Measurements from ENCODE around the gene VASH2. TPM values are rescaled to one million over a fixed set of nuclear protein-coding genes. Genes with fewer than 3 reads are reported as not detected.

The VASH2 gene
- total and polyA plus RNA-seq, 2 of the 4 experiments (the other 2 are of a cell fraction), result 0.90 to 1.2 TPM

- dilution Hi-C loops (cut with HindIII; ENCODE audit: low sequenced_read_pairs, unreplicated experiment) (no loop called here), in situ Hi-C loops (cut with MboI; ENCODE audit: low sequenced_read_pairs) (no loop called here), intact Hi-C loops (cut with micrococcal nuclease) (no loop called here)
- Histone ChIP-seq H3K9me3 (ENCODE audit: control insufficient read depth, insufficient read depth, low read length) (peaks cover 6% of the 10 kb centered on the region), H4K91ac (ENCODE audit: insufficient read depth, low read depth, low read length) (no peak overlapping the region), H3K23ac (ENCODE audit: low read depth, low read length) (no peak overlapping the region), H3K56ac (ENCODE audit: extremely low read depth, insufficient read depth, low read length) (no peak overlapping the region), H3K18ac (ENCODE audit: low read depth, low read length) (no peak overlapping the region), H3K4me3 (ENCODE audit: insufficient read depth, low read depth, low read length) (no peak overlapping the region), H2AK9ac (replicated peaks; ENCODE audit: low read depth, low read length, poor library complexity) (no peak overlapping the region), H2AK5ac (ENCODE audit: low read depth, low read length) (no peak overlapping the region), H3K4me2 (ENCODE audit: low read depth, low read length) (no peak overlapping the region), H3K36me3 (ENCODE audit: control insufficient read depth, insufficient read depth, low read length) (no peaks in the 10 kb centered on the region), H3K9me1 (ENCODE audit: insufficient read depth, low read length) (peaks cover 1% of the 10 kb centered on the region; the same call in 1 of the 2 replicates), H2AFZ (replicated peaks; ENCODE audit: low read length, poor library complexity) (no peak overlapping the region), H3K79me1 (ENCODE audit: low read depth in 1 of 2, low read length in 2 of 2) (no peaks in the 10 kb centered on the region), H4K20me1 (ENCODE audit: insufficient read depth, low read length) (no peaks in the 10 kb centered on the region), H3K9ac (ENCODE audit: low read depth, low read length) (no peak overlapping the region), H2BK5ac (ENCODE audit: low read depth, low read length, poor library complexity, severe bottlenecking) (no peak overlapping the region), H3K4ac (ENCODE audit: low read depth, low read length) (no peak overlapping the region), H2BK20ac (ENCODE audit: low read depth, low read length) (no peak overlapping the region), H4K8ac (ENCODE audit: low read depth in 2 of 2, low read length in 2 of 2) (no peak overlapping the region), H3K14ac (replicated peaks; ENCODE audit: low read depth, low read length) (no peak overlapping the region), H2BK15ac (ENCODE audit: low read depth, low read length) (no peak overlapping the region), H3K27me3 (ENCODE audit: control insufficient read depth, insufficient read depth, low read length) (peaks cover 7% of the 10 kb centered on the region; the same call in 1 of the 2 replicates), H4K5ac (ENCODE audit: low read depth, low read length) (no peak overlapping the region), H2BK120ac (ENCODE audit: low read depth, low read length) (no peak overlapping the region), H3K27ac (ENCODE audit: insufficient read depth, low read length) (no peak overlapping the region), H3K4me1 (ENCODE audit: control insufficient read depth, insufficient read depth, low read length) (no peaks in the 10 kb centered on the region)
- WGBS, 2 experiments (ENCODE audit: extremely low coverage in 2 of 2, insufficient read length in 1 of 2), result no CpG with 5 or more reads among the region's 2 CpGs
- TF ChIP-seq RFX5 (IDR thresholded peaks at IDR 0.05; ENCODE audit: low read depth, low read length) (no peak), MAZ (IDR thresholded peaks at IDR 0.05; ENCODE audit: borderline replicate concordance, low read depth, low read length) (no peak), NFE2L2 (IDR thresholded peaks at IDR 0.05; ENCODE audit: low read depth, low read length) (no peak), BHLHE40 (IDR thresholded peaks at IDR 0.05; ENCODE audit: low read depth, low read length) (no peak), FOS (IDR thresholded peaks at IDR 0.05; ENCODE audit: low read depth, low read length) (no peak), MXI1 (IDR thresholded peaks at IDR 0.05; ENCODE audit: borderline replicate concordance, low read depth, low read length) (no peak), RCOR1 (IDR thresholded peaks at IDR 0.05; ENCODE audit: insufficient replicate concordance, low read length) (no peak), CHD1 (IDR thresholded peaks at IDR 0.05; ENCODE audit: low read depth, low read length) (no peak), CEBPB (IDR thresholded peaks at IDR 0.05; ENCODE audit: low read depth, low read length) (no peak), USF2 (IDR thresholded peaks at IDR 0.05; ENCODE audit: low read depth, low read length) (no peak), SMC3 (IDR thresholded peaks at IDR 0.05; ENCODE audit: low read depth, low read length) (no peak), CTCF (conservative IDR thresholded peaks at IDR 0.05; ENCODE audit: low read depth, low read length) (no peak), RAD21 (IDR thresholded peaks at IDR 0.05; ENCODE audit: low read length) (no peak), POLR2A (IDR thresholded peaks at IDR 0.05; ENCODE audit: low read depth, low read length) (no peak), MAFK (IDR thresholded peaks at IDR 0.05; ENCODE audit: low read depth, low read length) (no peak), ELK1 (IDR thresholded peaks at IDR 0.05; ENCODE audit: borderline replicate concordance, low read depth, low read length) (no peak)
- ATAC-seq (ENCODE audit: low read depth) (no peak), DNase-seq (no peak)
- CTCF ChIA-PET, result no interaction called here
- no TSS peak for BruUV-seq (replicated peaks)
- POLR2A ChIA-PET (ENCODE audit: unreplicated experiment), result no interaction called here
Observed at GRCh38 chr1:212945056-212945455, 5.3 kb upstream of the VASH2 start.
